ENCODE data around the gene MYOD1. TPM values are rescaled to one million over a fixed set of nuclear protein-coding genes. Genes with fewer than 3 reads are reported as not detected.

The MYOD1 gene
- total RNA-seq, 2 experiments from 2014 or later = not detected

DNA sequence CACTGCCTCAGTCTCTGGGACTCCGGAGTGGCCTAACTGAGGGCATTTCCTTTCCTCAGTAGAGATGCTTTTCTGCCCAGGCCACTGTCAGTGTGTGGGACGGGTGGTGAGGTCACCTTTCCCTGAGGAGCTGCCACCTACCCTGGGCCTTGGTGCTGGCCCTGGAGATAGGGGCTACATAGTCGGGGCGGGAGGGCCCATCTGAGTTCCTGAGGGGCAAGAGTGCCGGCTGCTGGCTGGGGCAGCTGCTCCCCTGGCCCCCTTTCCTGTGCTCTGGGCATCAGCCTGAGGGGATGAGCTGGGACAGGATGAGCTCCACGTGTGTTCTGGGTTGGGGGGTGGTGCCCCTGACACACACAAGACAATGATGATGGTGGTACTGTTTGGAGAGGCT is 20.6 kb downstream of the MYOD1 start:
- no peaks in the 10 kb centered on the region for H3K9me3 ChIP-seq (ENCODE audit: low read length)
- H4K20me1 ChIP-seq (ENCODE audit: insufficient read depth, low read length) = no peaks in the 10 kb centered on the region
- ChIA-PET CTCF (ENCODE audit: unreplicated experiment) (interaction anchor here (0.7 kb wide), 1 partner anchor 9 kb away, joined by 3 read pairs; no protein-coding TSS in a partner anchor), POLR2A (no interaction called here)
- H2AFZ ChIP-seq (ENCODE audit: low read length) = no peak overlapping the region
- no peak overlapping the region for H3K27ac ChIP-seq (ENCODE audit: low read depth, low read length, poor library complexity, severe bottlenecking)
- intact Hi-C loops (cut with micrococcal nuclease; ENCODE audit: unreplicated experiment) = no loop called here
- TF ChIP-seq, protein P1, sequence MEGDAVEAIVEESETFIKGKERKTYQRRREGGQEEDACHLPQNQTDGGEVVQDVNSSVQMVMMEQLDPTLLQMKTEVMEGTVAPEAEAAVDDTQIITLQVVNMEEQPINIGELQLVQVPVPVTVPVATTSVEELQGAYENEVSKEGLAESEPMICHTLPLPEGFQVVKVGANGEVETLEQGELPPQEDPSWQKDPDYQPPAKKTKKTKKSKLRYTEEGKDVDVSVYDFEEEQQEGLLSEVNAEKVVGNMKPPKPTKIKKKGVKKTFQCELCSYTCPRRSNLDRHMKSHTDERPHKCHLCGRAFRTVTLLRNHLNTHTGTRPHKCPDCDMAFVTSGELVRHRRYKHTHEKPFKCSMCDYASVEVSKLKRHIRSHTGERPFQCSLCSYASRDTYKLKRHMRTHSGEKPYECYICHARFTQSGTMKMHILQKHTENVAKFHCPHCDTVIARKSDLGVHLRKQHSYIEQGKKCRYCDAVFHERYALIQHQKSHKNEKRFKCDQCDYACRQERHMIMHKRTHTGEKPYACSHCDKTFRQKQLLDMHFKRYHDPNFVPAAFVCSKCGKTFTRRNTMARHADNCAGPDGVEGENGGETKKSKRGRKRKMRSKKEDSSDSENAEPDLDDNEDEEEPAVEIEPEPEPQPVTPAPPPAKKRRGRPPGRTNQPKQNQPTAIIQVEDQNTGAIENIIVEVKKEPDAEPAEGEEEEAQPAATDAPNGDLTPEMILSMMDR (conservative IDR thresholded peaks at IDR 0.05; ENCODE audit: low read length) = no peak
- no peak for TF ChIP-seq EZH2phosphoT487 (IDR thresholded peaks at IDR 0.05; ENCODE audit: borderline replicate concordance, low read depth, low read length)
- H3K4me3 ChIP-seq (ENCODE audit: low read depth, low read length, poor library complexity, severe bottlenecking) = no peak overlapping the region
- no peaks in the 10 kb centered on the region for H3K36me3 ChIP-seq (ENCODE audit: insufficient read depth, low read length)
- no peaks in the 10 kb centered on the region for H3K4me1 ChIP-seq (ENCODE audit: insufficient read depth, low read length, poor library complexity, severe bottlenecking)
- no peaks in the 10 kb centered on the region for H3K79me2 ChIP-seq (ENCODE audit: insufficient read depth, low read depth, low read length)
- DNase-seq (ENCODE audit: low spot score) = no peak
- no peaks in the 10 kb centered on the region for H3K9me2 ChIP-seq (ENCODE audit: insufficient read depth, low read length)
- no TSS peak for BruUV-seq (replicated peaks)
- no peak overlapping the region for H3K4me2 ChIP-seq (ENCODE audit: low read length)

DNA sequence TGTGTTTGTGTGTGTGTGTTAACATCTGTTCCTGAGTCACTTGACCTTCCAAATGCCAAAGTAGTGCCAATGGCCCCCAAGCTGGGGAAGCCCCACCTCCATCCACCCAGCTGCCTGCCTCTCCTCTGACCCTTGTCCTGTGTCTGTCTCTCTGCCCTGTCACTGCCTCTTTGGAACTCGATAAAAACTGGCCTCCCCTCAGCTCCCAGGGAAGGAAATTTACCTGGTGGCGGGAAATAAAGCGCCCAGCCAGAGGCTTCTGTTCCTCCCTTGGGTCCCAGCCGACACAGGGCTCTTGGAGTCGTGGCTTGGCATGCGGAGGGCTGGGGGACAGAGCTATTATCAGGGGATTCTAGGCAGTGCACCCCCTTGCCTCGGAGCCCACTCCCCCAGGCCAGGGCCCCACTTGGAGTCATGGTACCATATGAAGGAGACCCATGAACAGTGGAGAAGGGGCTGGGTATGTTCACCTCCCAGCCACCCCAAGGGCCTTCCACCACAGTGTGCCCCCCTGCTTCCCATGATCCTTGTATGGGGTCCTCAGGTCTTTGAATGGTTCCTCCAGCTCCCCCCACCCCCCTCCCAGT is 21.4 kb downstream of the MYOD1 start:
- POLR2A ChIA-PET = no interaction called here
- Histone ChIP-seq H3K79me2 (ENCODE audit: insufficient read depth, low read depth, low read length) (no peaks in the 10 kb centered on the region), H4K20me1 (ENCODE audit: insufficient read depth, low read length) (no peaks in the 10 kb centered on the region), H3K36me3 (ENCODE audit: insufficient read depth, low read length) (no peaks in the 10 kb centered on the region), H3K9me3 (ENCODE audit: low read length) (no peaks in the 10 kb centered on the region), H3K4me2 (ENCODE audit: low read length) (no peak overlapping the region), H3K4me3 (ENCODE audit: low read depth, low read length, poor library complexity, severe bottlenecking) (no peak overlapping the region), H2AFZ (ENCODE audit: low read length) (no peak overlapping the region), H3K4me1 (ENCODE audit: insufficient read depth, low read length, poor library complexity, severe bottlenecking) (no peaks in the 10 kb centered on the region), H3K27ac (ENCODE audit: low read depth, low read length, poor library complexity, severe bottlenecking) (no peak overlapping the region), H3K9me2 (ENCODE audit: insufficient read depth, low read length) (no peaks in the 10 kb centered on the region)
- TF ChIP-seq, protein P1 (conservative IDR thresholded peaks at IDR 0.05; ENCODE audit: low read length) = no peak
- no peak for TF ChIP-seq EZH2phosphoT487 (IDR thresholded peaks at IDR 0.05; ENCODE audit: borderline replicate concordance, low read depth, low read length)
- DNase-seq (ENCODE audit: low spot score) = no peak
- intact Hi-C loops (cut with micrococcal nuclease; ENCODE audit: unreplicated experiment) = no loop called here
- CTCF ChIA-PET (ENCODE audit: unreplicated experiment) = interaction anchor here (0.7 kb wide), 1 partner anchor 10 kb away, joined by 3 read pairs; no protein-coding TSS in a partner anchor
- no TSS peak for BruUV-seq (replicated peaks)

DNA sequence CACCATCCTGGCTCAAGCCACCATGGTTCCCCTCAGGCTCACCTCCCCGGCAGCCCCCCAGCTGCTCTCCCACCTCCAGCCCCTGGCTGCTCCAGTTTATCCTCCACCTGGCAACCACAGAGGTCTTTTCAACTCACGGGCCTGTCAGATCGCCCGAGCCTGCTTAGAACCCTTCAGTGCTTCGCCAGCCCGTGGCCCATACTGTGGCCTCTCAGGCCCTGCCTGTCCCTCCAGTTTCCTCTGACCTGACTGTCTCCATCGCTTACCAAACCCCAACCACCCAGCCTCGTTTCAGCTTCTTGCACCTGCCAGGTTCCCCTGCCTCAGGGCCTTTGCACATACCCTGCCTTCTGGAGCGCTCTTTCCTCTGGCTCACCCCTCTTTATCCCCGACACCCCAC is 22.1 kb downstream of the MYOD1 start:
- Histone ChIP-seq H3K9me3 (ENCODE audit: low read length) (no peaks in the 10 kb centered on the region), H3K9me2 (ENCODE audit: insufficient read depth, low read length) (no peaks in the 10 kb centered on the region), H3K27ac (ENCODE audit: low read depth, low read length, poor library complexity, severe bottlenecking) (no peak overlapping the region), H3K4me1 (ENCODE audit: insufficient read depth, low read length, poor library complexity, severe bottlenecking) (no peaks in the 10 kb centered on the region), H3K36me3 (ENCODE audit: insufficient read depth, low read length) (no peaks in the 10 kb centered on the region), H2AFZ (ENCODE audit: low read length) (no peak overlapping the region), H4K20me1 (ENCODE audit: insufficient read depth, low read length) (no peaks in the 10 kb centered on the region), H3K79me2 (ENCODE audit: insufficient read depth, low read depth, low read length) (no peaks in the 10 kb centered on the region), H3K4me2 (ENCODE audit: low read length) (no peak overlapping the region), H3K4me3 (ENCODE audit: low read depth, low read length, poor library complexity, severe bottlenecking) (no peak overlapping the region)
- no peak for DNase-seq (ENCODE audit: low spot score)
- CTCF ChIA-PET (ENCODE audit: unreplicated experiment) = no interaction called here
- BruUV-seq (replicated peaks) = no TSS peak
- intact Hi-C loops (cut with micrococcal nuclease; ENCODE audit: unreplicated experiment) = no loop called here
- TF ChIP-seq EZH2phosphoT487 (IDR thresholded peaks at IDR 0.05; ENCODE audit: borderline replicate concordance, low read depth, low read length) = no peak
- TF ChIP-seq, protein P1 (conservative IDR thresholded peaks at IDR 0.05; ENCODE audit: low read length) = no peak
- POLR2A ChIA-PET = interaction anchor here (0.6 to 0.7 kb wide), 2 partner anchors 552 to 681 kb away, joined by 3 to 4 read pairs; no protein-coding TSS in a partner anchor
